NCI-H187 treated with DMSO at 0.1 percent for 48 hours (cell line): ENCODE measurements around the gene LRRC3.

ENCODE experiments used
- DNase-seq: peaks from one replicate; lab custom pipeline; 2025; lab: John Stamatoyannopoulos, UW

The LRRC3 gene

DNA sequence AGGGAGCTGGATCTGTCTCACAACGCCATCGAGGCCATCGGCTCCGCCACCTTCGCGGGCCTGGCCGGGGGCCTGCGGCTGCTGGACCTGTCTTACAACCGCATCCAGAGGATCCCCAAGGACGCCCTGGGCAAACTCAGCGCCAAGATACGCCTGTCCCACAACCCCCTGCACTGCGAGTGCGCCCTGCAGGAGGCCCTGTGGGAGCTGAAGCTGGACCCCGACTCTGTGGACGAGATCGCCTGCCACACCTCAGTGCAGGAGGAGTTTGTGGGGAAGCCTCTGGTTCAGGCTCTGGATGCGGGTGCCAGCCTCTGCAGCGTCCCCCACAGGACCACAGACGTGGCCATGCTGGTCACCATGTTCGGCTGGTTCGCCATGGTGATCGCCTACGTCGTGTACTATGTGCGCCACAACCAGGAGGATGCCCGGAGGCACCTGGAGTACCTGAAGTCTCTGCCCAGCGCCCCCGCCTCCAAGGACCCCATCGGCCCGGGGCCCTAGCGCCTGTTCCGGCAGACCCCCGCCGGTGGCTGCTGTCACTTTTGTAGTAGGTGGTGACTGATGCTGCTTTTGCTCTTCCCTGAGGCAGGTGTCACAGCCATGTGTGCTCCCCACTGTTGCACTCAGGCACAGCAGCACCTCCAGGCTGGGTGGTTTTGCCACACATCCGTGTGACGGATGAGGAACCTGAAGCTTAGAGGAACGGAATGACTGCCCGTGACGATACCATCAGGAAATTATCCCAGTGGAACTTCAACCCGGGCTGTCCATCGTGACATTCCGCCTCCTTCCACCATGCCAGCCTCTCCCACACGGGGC is 1.8 kb downstream of the LRRC3 start:
- no peak for DNase-seq

DNA sequence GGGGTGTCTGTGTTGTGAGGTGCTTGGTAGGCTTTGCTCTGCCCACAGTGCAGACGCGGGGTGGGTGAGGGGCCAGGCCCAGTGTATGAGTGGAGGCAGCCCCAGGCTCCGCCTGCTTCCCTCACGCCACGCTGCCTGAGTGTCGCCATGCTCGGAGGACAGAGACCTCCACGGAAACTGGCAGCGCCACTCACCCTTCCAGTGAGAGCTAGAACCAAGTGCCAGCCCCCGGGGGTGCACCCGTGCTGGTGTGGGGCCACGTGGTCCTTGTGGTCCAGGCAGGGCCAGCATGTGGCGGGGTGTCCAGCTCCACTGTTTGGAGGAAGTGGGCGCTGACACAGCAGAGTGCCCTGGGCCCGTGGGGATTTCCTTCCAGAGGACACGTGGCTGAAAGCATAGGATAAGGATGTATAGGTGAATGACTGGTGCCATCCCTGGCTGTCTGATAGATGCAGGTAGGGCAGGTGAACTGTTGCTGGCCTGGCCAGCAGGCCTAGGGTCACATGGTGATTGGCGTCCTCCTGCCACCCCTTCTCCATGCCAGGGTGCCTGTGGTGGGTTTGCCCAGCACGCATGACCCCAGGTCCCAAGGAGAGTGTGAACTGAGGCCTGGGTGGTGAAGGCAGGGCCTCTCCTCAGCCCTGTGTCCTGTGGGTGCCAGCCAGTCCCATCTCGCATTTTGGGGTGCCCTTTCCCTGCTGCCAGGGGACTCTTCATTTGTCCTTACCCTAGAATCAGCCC is 3.8 kb downstream of the LRRC3 start:
- DNase-seq, result no peak

DNA sequence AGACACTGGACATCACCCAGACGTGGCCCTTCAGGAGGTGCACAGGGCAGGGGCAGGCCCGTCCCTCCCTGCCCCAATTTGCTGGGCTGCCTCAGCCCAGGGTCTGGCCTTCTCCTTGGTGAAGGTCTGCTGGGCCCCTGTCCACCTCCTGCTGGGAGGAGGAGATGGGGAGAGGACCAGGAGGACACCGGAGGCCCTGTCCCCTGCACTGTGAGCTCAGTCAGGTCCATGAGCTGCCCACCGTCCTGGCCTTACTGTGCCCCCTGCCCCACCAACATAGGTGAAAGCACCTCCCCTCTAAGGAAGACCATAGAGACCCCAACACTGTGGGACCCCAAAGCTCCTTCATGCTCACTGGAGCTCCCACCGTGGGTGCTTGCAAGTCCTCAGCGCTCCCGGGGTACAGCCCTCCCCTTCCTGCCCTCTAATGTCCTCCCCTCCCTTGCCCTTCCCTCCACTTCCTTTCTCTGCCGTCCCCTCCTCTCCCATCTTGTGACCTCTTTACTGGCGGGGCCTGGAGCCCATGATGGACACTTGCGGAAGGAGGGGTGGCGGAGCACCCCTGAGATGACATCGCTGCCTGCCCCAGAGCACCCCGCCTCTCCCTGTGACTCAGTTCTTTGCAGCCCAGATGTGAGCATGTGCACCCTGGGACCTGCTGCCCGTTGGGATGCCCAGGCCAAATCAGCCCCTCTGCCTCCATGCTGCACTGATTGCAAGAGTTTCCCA is 4.6 kb downstream of the LRRC3 start:
- DNase-seq, result no peak

DNA sequence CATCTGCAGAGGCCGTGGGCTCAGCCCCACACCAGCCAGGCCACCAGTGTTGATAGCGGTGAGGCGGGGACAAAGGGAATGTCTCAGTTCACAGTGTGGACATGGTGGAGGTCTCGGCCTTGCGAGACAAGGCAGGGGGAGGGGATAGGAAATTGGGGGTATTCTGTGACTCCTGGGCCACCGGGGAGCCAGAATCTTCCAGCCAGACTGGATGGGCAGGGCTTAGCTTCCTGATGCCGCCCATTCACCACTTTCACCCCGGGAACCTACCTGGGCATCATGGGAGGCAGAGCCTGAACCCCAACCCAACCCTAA is 5.1 kb downstream of the LRRC3 start:
- no peak for DNase-seq

DNA sequence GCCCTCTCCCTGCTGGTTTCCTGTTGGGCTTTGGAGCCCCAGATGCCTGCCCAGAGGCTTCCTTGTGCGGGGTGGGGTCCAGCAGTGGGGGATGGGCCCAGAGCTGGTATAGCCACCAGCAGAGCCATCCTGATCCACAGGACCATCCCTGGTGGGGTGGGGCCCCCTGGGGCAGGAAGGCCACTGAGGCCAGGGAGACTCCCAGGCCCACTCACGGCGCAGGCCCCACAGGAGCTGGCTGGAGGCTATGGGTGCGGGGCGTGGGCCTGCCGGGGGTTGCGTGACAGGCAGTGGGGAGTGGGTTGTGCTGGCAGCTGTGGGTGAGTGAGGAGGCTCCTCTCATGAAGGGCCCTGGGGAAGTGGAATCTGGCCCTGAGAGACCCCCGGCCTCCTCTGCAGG is 5.7 kb downstream of the LRRC3 start:
- no peak for DNase-seq

DNA sequence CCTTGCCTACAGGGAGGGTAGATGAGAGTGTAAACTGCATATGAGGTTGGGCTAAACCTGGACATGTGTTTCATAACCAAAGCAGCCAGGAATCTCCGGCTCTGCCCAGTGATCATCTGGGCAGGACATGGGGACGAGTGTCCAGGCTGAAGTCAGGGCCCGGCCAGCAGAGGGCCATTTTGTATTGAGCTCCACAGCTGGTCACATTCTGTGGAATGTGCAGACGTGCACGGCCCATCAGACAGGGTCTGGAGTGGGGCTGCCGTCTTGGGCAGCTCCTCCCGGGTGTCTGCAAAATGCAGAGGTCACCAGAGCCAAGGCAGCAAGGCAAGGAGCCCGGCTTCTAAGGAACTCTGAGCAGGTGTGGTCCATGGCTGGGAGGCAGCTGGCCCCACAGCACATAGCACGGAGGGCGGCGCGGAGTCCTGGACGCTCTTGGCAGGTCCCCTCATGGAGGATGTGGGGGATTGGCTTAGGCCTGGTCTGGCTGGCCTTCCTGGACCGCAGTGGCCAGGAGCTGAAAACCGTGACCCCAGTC is 6.2 kb downstream of the LRRC3 start:
- no peak for DNase-seq

DNA sequence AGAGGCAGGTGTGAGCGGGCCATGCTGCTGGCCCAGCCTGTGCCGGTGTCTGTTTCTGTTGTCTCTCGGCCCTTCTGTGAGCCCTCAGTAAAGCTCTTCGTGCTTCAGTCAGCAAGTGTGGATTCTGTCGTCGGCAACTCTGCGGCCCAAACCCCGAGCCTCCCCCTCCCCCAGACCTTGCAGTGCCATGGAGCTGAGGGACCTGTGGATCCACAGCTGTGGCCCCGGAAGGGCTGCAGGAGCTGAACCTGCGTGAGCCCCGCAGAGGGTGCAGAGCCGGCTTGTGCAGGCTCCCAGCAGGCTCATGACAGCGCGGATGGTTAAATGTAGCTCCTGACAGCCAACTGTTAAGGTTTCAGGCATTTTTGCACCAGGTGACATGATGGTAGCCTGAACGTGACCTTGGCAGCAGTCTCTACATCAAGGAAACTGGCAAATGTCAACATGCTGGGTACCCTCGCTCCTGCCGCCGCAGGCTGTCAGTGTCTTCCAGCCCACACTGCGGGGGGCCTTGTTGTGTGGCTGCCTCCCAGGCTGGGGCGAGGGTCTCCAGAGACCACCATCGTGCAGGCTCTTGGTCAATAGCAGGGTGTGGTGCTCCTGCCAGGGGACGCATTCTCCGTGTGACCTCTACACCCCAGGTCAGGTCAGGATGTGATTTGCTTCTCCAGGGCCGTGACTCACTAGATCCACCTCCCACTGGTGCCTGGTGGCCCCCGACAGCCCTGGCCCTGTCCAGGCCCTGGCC is 7.0 kb downstream of the LRRC3 start:
- DNase-seq, result no peak

DNA sequence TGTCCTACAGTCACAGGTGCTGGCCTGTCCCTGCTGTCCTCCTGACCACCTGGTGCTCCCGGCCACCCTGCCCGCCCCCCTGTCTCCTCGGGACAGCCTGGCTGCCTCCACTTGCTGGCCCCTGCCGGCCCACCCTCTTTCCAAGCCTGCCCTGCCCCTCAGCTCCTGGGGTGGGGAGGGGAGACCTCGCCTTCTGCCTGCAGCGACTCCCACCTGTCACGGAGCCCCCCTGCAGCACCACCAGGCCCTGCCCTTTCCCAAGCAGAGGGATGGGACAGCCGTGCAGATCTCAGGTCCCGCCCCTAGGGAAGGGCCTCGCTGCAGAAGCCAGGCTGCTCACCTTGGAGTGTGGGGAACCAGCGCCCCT is 7.5 kb downstream of the LRRC3 start:
- no peak for DNase-seq

DNA sequence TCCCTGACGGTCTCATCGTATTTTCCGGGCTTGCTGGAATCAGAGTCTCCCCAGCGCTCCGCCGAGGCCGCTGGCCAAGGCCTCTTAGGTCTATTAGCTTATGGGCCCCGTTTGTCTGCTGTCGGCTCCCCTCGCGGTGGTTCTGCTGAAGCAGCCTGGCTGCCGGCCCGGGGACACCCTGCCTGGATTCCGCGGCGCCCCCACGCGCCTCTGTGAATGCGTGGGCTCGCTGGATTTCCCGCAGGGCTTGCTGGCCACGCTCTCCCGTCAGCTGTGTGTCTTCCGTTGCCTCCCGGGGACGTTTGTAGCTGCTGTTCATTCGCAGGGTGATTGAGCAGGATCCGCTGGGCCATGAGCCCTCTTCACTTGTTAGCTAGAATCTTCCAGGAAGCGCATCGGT is 8.4 kb downstream of the LRRC3 start:
- no peak for DNase-seq

DNA sequence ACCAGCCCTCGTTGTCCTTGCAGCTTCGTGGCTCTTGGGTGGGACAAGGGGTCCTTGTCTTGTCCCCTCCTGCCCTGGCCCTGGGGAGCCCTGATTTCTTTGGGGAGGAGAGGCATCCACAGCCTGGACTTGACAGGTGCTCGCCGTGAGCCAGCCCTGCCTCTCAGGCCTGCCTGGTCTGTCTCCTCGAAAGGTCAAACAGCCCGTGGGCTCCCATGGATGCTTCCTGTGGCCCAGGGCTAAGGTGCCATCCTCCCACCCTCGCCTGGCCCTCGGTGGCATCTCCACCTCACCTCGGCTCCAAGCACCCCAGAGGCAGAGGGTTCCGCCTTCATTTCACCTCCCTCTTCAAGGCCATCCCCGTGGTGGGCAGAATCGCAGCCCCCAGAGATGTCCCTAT is 9.0 kb downstream of the LRRC3 start:
- DNase-seq, result no peak

DNA sequence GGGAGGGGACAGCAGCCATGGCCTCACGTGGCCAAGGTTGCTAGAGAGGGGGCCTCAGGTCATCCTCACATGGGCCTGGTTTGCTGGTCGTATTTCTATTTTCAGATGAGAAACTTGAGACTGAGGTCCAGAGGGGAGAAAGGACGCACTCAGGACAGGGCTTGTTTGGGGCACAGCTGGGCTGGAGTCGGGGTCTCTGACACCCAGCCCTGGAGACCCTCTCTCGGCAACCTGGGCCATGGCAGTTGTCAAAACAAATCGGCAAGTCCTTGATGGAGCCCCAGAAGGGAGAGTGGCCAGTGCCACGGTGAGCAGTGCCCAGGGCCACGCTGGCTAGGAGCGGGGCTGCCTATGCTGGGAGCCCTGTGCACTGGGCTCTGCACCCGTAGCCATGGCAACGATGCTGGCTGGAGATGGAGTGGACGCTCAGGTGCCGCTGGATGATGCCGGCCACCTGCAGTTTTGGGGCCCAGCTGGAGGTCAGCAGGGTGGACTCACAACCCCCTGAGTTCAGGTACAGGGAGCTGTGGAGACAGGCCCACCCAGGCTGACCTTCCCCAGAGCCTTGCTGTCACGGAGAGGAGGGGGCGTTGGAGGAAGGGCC is 11.1 kb downstream of the LRRC3 start:
- DNase-seq, result no peak

DNA sequence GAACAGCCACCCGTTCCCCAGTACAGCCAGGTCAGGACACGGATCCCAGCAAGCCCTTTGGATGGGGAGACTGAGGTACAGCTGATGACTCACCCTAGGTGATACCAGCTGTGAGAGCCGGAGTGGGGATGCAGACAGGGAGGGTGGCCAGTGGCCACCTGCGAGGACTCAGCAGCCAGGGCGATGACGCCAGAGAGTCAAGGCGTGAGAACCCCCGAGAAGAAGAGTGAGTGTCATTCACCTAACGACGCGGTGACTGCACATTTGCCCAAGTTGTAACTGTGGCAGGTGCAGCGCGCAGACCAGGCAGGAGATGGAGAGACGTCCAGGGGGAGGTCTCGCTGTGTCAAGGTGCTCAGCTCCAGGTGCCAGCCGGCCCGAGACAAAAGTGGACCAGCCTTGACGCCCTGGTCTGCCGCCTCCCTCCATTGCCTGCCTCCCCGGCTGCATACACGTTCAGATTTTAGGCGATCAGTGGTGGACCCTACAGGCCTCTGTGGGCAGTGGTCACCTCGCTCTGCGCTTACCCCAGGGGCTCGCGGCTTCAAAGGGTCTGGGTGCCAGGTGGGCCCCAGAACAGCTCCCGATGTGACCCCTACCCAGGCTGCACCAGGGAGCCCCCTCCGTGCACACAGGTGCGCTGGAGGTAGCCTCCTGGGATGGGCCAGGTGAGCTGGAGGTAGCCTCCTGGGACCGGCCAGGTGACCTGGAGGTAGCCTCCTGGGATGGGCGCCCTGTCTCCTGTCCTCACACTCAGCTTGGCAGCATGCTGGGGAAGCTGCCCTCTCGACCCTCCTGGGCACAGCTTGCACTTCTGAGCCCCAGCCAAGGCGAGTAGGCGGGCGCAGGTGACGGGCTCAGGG is 11.9 kb downstream of the LRRC3 start:
- no peak for DNase-seq

DNA sequence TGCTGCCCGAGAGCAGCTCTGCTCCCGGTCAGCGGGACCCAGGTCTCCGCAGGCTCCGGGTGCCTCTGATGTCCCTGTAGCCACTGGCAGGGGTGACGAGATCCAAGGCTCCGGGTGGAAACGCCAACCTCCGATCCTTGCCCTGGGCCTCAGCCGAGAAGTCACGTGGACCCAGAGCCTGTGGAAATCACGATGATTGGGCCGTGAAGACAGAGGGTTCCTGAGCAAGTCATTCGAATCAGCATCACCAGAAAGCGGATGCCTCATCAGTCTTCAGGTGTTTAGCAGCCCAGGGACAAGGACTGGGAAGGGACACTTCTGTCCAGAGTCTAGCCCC is 12.5 kb downstream of the LRRC3 start:
- DNase-seq, result no peak

DNA sequence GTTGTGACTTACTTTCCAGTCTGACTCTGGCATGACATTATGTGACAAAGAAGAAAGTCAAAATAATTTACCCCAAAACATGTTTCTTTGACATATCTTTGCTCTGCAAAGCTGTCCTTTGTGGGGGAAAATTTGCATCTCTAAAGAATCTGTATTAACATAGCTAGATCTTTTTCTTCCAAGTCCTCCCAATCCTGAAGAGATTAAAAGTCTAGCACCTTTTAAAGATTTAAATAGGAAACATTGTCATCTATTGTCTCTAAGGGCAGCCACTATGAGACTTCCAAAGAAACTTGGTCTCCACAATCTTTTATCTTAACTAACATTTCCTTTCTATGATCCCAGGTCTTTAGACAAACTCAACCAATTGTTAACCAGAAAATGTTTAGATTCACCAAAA is 16.0 kb downstream of the LRRC3 start:
- DNase-seq, result no peak

DNA sequence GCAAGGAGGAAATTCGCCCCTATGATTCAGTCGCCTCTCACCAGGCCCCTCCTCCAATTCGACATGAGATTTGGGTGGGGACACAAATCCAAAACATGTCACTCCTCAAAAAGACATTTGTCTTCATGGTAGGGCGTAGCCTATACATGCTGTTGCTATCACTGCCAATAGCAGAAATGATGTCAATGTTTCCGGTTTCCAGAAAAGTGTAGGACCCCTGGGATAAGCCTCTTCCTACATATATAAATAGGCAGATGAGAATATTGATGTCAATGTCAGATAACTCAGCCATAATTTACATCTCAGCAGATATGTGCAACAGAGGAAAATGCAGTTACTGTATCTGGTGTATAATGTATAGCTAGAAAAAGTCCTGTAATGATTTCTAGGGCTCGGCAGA is 16.7 kb downstream of the LRRC3 start:
- DNase-seq, result no peak

DNA sequence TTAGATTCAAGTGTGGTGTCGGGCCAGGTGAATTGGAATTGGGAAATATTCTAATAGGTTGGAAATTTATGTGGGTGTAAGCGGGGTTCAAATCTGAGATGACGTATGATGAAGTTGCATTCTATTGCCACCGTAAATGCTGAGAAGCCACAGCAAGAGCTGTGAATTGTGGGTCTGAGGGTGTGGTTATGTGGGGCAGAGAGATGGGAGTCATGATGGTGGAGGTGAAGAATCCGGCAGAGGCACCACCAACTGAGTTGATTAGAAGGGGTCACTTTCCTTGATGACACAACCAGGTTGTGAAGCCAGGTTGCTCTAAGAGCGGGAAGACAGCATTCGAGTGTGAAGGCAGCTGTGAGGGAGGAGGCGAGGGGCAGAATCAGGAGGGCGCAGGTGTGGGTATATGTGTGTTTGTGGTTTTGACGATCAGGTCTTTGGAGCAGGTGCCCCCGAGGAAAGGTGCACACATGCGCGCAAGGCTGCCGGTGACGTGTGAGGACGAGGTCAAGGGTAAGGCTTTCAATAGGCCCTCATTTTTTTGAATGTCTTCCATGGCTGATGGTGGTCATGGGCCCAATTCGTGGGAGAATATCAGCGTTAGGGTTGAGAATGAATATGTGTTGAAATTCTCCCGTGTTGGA is 18.7 kb downstream of the LRRC3 start:
- no peak for DNase-seq

DNA sequence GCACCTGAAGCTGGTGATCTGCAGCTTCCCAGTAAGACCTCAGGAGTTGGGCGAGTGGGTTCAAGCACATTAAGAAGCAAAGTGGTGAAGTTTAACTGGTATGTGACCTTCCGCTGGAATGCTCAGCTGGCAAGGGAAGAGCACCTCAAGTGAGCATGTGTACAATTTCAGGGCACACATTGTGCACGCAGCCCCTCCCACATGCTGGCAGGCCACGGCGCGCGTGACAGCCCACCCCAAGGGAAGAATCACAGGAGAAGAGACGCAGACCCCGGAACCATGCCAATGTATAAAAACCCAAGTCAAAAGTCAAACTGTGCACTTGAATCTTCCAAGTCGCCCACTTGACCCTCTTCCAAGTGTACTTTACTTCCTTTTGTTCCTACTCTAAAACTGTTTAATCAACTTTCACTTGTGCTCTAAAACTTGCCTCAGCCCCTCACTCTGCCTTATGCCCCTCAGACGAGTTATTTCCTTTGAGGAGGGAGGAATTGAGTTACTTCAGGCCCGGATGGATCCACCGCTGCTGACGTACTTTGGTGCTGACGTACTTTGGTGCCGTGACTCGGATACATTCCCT is 20.0 kb downstream of the LRRC3 start:
- DNase-seq, result no peak

DNA sequence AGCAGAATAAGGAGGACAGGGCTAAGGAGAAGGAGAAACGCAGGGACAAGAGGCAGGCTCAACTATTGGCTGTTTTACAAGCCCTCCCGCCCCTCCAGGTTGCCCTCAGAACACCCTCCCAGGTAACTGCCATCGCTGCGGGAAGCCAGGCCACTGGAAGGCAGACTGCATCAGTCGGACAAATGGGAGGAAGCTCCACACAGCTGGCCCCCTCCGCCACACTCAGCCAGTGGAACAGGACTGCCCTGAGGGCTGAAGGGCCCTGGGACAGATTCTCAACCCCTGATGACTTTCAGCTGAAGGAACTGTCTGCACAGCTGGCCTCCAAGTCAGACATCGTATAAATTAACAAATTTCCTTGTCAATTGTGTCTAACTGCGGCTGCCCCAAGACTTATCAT is 21.8 kb downstream of the LRRC3 start:
- no peak for DNase-seq

DNA sequence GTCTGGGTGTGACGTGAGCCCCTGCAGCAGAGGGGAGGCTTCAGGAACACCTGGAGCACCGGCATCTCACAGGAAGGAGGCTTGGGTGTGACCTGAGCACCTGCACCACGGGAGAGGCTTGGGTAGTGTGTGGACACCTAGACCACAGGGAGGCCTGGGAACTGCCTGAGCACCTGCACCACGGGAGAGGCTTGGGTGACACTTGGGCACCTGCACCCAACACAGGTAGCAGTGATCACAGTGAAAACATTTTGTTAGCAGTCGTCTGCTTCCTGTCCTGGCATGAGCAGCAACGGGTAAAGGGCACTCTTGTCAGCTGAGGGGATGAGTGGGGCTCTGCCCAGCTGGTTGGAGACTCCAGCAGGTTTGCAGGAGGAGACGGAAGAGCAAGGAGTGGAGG is 22.4 kb downstream of the LRRC3 start:
- no peak for DNase-seq
